Hepatocyte (in vitro differentiated cells): ENCODE measurements around the gene HEXA. TPM values are rescaled to one million over a fixed set of nuclear protein-coding genes. Genes with fewer than 3 reads are reported as not detected.

Experiments used
- DNase-seq: peaks from one replicate; pipeline ENCODE4 v3.0.0-alpha.2; 2016; ENCODE audit warnings: low spot score
- H2AFZ ChIP-seq: fragments of 200-600 bp; sonication (generic); 2 replicates; pipeline ENCODE4 v1.6.0; 2016; ENCODE audit warnings: antibody characterized with exemption, mild to moderate bottlenecking
- H3K27ac ChIP-seq: fragments of 200-600 bp; sonication (generic); 2 replicates; pipeline ENCODE4 v1.5.1; 2016; ENCODE audit warnings: mild to moderate bottlenecking
- H3K27me3 ChIP-seq: fragments of 200-600 bp; sonication (generic); 2 replicates; pipeline ENCODE4 v1.6.1; 2016
- H3K36me3 ChIP-seq: fragments of 200-600 bp; sonication (generic); replicated peaks from 2 replicates; pipeline ENCODE4 v1.5.1; 2016; ENCODE audit warnings: low read depth; ENCODE audit not compliant: insufficient read depth
- H3K4me1 ChIP-seq: fragments of 200-600 bp; sonication (generic); 2 replicates; pipeline ENCODE4 v1.5.1; 2016; ENCODE audit warnings: mild to moderate bottlenecking, moderate library complexity; ENCODE audit not compliant: insufficient read depth
- H3K4me2 ChIP-seq: fragments of 200-600 bp; sonication (generic); 2 replicates; pipeline ENCODE4 v1.6.0; 2016
- H3K4me3 ChIP-seq: fragments of 200-600 bp; sonication (generic); 2 replicates; pipeline ENCODE4 v1.5.1; 2016; ENCODE audit warnings: mild to moderate bottlenecking
- H3K79me2 ChIP-seq: fragments of 200-600 bp; sonication (generic); 2 replicates; pipeline ENCODE4 v1.6.0; 2017; ENCODE audit warnings: mild to moderate bottlenecking
- H3K9me2 ChIP-seq: fragments of 200-600 bp; sonication (generic); replicated peaks from 2 replicates; pipeline ENCODE4 v1.6.0; 2017; ENCODE audit warnings: mild to moderate bottlenecking; ENCODE audit not compliant: insufficient read depth
- H3K9me3 ChIP-seq: fragments of 200-600 bp; sonication (generic); 2 replicates; pipeline ENCODE4 v1.5.1; 2016; ENCODE audit warnings: low read depth, mild to moderate bottlenecking
- H4K20me1 ChIP-seq: fragments of 200-600 bp; sonication (generic); 2 replicates; pipeline ENCODE4 v1.6.0; 2016; ENCODE audit warnings: mild to moderate bottlenecking; ENCODE audit not compliant: insufficient read depth, poor library complexity, severe bottlenecking
- CTCF ChIP-seq: fragments of 200-600 bp; sonication (generic); IDR thresholded peaks from 2 replicates; pipeline ENCODE4 v1.5.1; 2016; ENCODE audit warnings: antibody characterized with exemption, mild to moderate bottlenecking; ENCODE audit not compliant: poor library complexity
- EZH2 ChIP-seq: fragments of 200-600 bp; sonication (generic); IDR thresholded peaks from 2 replicates; pipeline ENCODE4 v1.6.1; 2016; ENCODE audit warnings: antibody characterized with exemption, mild to moderate bottlenecking, borderline replicate concordance
- EZH2phosphoT487 ChIP-seq: fragments of 200-600 bp; sonication (generic); IDR thresholded peaks from one replicate; pipeline ENCODE4 v1.6.1; 2018; ENCODE audit warnings: antibody characterized with exemption, mild to moderate bottlenecking, low read depth, moderate library complexity; ENCODE audit not compliant: unreplicated experiment, severe bottlenecking
- WGBS: methylation state at CpG from one replicate; pipeline ENCODE4 v1.1.6; 2016; ENCODE audit warnings: low lambda C conversion rate; ENCODE audit errors: missing lambda C conversion rate; 5-methylcytosine and 5-hydroxymethylcytosine counted together
- polyA plus RNA-seq: library from polyadenylated mRNA; unstranded; fragments of >200 nt; fragmentation: Nextera tagmentation; extraction: Ambion mirVana; gene quantifications from 2 replicates; pipeline ENCODE4 v1.2.1, GENCODE V29; 2016
- total RNA-seq: library from RNA; depleted of rRNA; stranded (reverse); fragments of >200 nt; gene quantifications from 2 replicates; pipeline ENCODE4 v1.2.3, GENCODE V29; 2014

The HEXA gene
- total and polyA plus RNA-seq, 2 experiments from 2014 or later, result 180 to 286 TPM

DNA sequence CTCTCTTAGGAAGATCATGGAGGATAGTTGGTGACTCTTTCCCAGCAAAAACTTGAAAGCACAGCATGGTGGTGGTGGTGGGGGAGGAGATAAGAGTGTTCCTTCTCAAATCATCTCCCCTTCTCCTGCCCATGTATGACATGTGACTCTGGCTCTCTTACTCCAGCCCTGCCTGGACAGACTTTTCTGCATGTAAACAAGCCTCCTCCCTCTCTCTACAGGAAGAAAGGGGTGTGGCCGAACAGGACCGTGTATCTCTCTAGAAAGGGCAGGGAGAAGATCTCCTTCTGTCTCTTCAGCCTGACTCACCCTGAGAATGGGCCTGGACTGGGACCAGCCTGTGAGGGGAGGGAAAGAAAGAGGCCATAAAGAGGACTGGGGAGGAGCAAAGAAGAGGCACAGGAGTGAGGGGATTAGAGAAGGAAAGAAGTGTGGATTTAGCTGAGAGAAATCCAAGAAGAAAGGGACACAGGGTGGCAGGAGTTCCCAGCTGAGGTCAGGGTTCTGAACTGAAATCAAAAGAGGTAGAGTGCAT, 57.3 kb downstream of the HEXA start:
- Histone ChIP-seq H3K27me3 (peaks cover 6% of the 10 kb centered on the region), H3K4me2 (no peak overlapping the region), H3K4me3 (no peak overlapping the region), H3K27ac (no peak overlapping the region), H3K9me3 (peaks cover 1% of the 10 kb centered on the region), H3K79me2 (no peaks in the 10 kb centered on the region), H3K9me2 (no peaks in the 10 kb centered on the region), H4K20me1 (no peaks in the 10 kb centered on the region), H3K36me3 (no peaks in the 10 kb centered on the region), H3K4me1 (no peaks in the 10 kb centered on the region), H2AFZ (no peak overlapping the region)
- TF ChIP-seq CTCF, result no peak
- TF ChIP-seq EZH2phosphoT487, result no peak
- TF ChIP-seq EZH2, result no peak
- 46% methylated on average over 2 of the region's 2 CpGs for WGBS
- DNase-seq, result peak; percentile 4

DNA sequence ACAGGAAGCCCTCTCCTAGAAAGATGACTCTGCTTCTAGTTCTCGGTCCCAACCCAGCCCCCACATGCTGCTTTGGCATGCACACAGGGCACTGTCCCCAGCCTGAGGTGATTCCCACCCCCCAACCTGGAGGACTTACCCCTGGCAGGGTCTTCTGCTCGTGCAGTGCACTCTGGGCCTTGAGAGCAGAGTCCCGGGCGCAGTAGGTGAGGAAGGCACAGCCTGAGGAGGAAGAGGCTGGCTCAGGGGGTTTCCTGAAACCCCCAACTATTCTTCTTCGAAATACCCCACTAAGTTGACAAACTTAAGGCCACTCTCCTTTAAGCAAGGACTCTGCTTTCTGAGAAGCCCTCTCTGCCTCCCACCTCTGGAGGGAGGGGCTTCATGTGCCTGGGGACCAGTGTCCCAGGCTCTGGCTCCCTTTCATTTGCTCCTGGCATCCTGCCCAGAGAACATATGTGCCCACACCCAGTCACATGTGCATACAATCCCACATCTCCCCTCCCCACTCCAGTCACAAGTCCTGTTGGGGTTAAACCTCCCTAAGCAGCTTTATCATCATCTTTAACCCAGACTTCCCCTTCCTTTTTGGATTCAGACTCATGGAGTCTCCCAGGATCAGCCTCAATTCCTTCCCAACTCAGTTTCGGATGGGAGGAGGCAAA, 60.0 kb downstream of the HEXA start:
- Histone ChIP-seq H4K20me1 (no peaks in the 10 kb centered on the region), H3K79me2 (no peaks in the 10 kb centered on the region), H3K9me2 (no peaks in the 10 kb centered on the region), H3K4me1 (no peaks in the 10 kb centered on the region), H2AFZ (no peak overlapping the region), H3K27me3 (peaks cover 6% of the 10 kb centered on the region), H3K9me3 (no peaks in the 10 kb centered on the region), H3K36me3 (no peaks in the 10 kb centered on the region), H3K27ac (no peak overlapping the region), H3K4me2 (no peak overlapping the region), H3K4me3 (no peak overlapping the region)
- 67% methylated on average over 6 of the region's 6 CpGs for WGBS
- TF ChIP-seq EZH2 (no peak), EZH2phosphoT487 (no peak), CTCF (no peak)
- peak; percentile 22 for DNase-seq

- no peaks in the 10 kb centered on the region for H3K4me1 ChIP-seq
- no peaks in the 10 kb centered on the region for H3K36me3 ChIP-seq
- no peaks in the 10 kb centered on the region for H3K9me3 ChIP-seq
- peaks cover 3% of the 10 kb centered on the region for H3K27me3 ChIP-seq
- no peak overlapping the region for H3K4me3 ChIP-seq
- no peaks in the 10 kb centered on the region for H3K79me2 ChIP-seq
- 85% methylated on average over 2 of the region's 2 CpGs for WGBS
- DNase-seq, result no peak
- H3K27ac ChIP-seq, result no peak overlapping the region
- TF ChIP-seq EZH2, result no peak
- TF ChIP-seq EZH2phosphoT487, result no peak
- no peak for TF ChIP-seq CTCF
- H2AFZ ChIP-seq, result no peak overlapping the region
- H3K9me2 ChIP-seq, result no peaks in the 10 kb centered on the region
- no peaks in the 10 kb centered on the region for H4K20me1 ChIP-seq
- no peak overlapping the region for H3K4me2 ChIP-seq
These were observed 61.9 kb downstream of the HEXA start for GRCh38 chr15:72313881-72314280.
